Activated CD8-positive, alpha-beta memory T cell treated with anti-CD3 and anti-CD28 coated beads, Interleukin-2, amount 50 U/mL, for 1 hour (primary cell): ENCODE measurements around the gene KCNN4.

ENCODE experiments used
- DNase-seq: peaks from one replicate; pipeline ENCODE4 v3.0.0-alpha.2; 2020; ENCODE audit errors: extremely low read depth

KCNN4 gene

DNA sequence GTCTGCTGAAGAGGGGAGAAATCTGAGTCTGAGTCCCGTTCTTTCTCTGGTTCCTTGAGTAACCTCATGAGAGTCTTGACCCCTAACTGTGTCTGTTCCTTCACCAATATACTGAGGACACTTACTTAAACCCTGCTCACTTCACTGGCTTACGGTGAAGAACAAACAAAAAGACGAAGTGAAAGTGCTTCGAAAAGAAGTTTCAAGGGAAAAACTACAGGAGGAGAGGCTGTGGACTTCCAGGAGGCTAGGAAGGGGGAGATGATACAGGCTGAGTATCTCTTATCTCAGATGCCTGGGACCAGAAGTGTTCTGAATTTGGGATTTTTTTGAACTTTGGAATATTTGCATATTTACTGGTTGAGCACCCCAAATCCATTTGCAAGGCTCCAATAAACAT lies 32.1 kb downstream of the KCNN4 start:
- no peak for DNase-seq

DNA sequence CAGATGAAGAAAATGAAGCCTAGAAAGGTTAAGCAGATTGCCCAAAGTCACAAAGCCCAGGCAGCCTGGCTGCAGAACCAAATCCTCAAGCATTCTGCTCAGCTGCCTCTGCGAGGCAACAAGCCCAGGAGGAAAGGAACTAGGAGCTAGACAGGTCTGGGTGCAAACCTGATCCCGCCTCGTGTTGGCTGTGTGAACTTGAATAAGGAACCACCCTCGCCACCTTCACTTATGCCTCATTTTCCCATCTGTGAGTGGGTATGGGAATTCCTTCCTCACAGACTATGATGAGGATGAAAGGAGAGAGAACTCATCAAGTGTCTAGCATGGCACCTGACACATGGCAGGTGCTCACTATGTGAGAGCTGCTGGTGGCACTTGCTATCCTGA lies 32.6 kb downstream of the KCNN4 start:
- no peak for DNase-seq

DNA sequence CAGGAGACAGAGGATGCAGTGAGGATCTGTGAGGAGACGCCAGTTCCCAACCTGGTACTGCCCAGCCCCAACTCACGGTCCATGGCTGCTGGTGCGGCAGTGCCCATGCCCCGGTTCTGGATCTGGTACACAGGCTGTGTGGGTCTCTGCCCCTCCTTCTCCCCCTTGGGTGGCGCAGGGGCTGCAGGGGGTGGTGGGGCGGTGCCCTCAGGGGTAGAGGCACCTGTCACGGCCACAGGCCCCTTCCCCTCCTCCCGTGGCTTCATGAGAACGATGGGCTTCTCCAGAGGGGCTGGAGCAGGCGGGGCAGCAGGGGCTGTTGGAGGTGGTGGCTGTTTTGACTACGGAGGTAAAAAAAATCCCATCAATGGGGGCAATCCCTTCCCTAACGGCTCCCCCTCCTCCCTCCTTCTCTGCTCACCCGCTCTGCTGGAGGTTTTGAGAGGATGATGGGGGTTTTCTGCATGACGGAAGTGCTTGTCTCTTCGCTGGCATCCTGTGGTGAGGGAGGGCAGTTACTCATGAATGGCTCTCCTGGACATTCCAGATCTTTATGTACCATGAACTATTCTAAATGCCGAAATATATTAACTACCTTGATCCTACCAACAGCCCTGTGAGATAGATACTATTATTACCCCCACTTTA lies 33.1 kb downstream of the KCNN4 start:
- no peak for DNase-seq

DNA sequence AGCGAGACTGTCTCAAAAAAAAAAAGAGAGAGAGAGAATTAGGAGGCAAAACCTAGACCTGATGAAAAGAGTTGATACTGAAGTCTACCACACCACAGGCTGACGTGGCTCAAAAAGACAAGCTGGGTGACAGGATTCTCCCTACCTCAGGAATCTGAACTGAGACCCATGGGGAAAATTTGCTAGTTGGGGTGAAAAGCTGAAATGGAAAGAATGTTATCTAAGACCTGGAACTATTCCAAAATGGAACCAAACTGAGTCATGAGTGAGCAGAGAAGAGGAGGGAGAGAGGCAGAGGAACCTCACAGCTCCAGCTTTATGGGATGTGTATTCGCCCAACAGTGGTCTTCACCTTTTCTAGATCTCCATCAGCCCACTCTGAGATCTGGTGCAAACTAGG lies 37.7 kb downstream of the KCNN4 start:
- no peak for DNase-seq

DNA sequence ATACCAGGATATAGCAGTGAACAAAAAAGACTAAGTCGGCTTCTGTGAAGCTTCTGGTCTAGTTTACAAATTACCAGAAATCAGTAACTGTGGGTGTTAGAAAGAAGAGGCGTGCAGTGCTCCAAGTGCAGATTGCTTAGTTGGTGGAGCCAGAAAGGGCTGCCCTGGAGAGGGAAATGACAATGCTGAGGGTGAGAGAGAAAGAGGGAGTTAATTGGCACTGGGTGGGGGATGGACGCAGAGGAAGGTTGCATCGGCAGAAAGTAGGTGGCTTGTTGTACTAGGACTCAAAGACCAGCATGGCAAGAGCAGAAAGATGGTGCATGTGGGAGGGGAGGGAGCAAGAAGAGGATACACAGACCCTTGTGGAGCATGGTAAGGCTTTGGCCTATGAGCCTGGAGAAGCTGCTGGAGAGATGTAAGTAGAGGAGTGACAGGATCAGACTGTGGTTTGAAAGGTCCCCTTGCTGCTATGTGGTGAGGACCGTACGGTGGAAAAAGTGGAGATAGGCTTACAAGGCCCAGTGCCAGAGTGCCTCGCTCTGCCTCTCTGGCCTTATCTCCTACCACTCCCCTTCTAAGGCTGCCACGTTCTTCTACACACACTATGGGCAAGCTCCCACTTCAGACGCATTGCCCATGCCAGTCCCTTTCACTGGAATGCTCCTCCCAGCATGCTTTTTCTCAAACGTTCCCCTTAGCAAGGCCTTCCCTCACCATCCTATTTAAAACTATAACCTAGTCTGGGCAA lies 39.5 kb downstream of the KCNN4 start:
- DNase-seq: no peak

DNA sequence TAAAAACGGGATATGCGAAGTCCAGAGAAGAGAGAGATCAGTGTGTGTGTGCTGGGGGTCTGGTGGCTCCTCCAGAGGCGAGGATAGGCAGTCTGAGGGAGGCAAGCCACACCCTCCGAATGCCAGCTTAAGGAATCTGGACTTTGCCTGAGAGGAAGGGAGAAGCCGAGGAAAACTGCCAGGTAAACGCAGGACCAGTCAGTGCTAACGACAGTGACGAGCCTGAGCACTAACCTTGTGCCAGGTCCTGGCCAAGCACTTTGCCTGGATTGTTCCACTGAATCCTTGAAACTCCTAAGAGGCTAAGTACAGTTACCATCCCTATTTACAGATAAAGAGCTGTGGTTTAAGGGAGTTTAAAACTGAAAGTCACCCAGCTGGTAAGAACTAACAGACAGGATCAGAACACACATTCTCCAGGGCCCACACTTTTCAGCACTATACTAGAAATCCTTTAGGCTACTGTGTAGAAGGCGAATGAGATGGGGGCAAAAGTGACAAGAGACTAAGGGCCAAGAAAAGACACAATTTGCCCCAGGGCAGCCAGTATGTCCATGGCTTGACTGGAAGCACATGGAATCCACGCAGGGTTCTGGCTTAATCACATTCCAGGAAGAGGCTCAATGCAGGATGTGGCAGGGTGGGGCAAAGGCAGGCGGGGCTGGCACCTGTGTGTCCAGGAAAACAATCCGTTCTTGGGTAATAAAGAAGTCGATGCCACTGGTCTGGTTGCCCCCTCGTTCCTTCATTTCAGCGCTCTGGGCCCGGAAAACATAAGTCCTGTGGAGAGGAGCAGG lies 41.1 kb downstream of the KCNN4 start:
- DNase-seq: no peak

DNA sequence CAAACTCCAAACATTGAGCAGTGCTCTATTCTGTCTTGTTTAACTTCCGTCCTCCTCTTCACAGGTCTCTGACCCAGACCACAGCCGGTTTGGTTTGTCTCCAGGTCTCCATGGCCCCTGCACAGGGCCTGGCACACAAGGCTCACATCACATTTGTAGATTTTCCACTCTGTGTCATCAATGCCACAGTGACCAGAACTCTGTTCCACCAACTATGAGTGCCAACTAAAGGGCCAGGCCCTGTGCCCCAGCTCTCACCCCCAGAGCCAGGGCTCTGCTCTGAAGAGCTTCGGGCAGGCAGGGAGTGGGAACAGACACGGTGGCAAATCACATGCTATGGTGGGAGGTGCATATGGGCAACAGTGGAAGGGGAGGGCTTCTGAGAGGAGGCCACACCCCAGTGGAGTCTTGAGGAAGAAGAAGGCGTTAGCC lies 42.0 kb downstream of the KCNN4 start:
- no peak for DNase-seq

DNA sequence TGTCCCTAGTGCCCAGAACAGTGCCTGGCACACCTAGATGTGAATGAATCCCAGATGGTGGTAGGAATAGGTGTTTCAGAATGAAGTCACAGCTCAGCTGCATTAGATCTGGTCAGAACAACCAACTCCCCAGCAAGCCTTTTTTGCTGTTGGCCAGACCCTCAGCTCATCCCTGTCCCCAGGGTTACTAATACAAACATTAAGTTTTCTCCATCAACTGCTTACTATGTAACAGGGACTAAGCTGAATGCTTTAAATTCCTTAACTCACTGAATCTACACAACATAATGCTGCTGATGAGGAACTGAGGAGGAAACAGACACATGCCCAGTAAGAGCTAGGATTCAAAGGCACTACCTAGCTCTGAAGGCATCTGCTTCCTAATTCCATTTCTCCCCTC lies 44.8 kb downstream of the KCNN4 start:
- DNase-seq: no peak

DNA sequence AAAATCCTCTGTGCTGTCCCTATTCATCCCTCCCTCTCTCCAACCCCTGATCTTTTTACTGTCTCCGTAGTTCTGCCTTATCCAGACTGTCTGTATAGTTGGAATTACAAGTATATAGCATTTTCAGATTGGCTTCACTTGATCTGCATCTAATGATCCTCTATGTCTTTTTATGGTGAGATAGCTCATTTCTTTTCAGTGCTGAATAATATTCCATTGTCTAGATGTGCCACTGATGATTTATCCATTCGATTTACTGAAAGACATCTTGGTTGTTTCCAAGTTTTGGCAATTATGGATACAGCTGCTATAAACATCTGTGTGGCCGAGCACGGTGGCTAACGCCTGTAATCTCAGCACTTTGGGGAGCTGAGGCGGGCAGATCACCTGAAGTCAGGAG lies 45.8 kb downstream of the KCNN4 start:
- DNase-seq: no peak

DNA sequence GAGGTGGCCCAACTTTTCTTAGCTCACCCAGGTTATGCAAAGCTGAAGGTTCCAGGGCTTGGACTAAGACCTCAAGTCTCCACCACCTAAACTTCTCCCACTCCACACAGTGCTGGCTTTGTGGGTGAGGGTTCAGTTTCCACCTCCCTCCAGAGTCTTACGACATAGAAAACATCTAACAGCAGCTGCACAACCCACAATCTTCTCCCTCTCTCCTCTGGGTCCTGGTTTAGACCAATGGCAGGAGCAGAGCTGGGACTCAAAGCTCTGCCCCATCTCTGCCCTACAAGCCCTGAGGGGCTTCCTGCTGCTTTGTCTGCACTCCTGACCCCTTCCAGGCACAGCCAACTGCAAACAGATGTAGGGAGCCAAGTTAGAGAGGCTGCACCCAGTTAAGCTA lies 48.9 kb downstream of the KCNN4 start:
- no peak for DNase-seq

DNA sequence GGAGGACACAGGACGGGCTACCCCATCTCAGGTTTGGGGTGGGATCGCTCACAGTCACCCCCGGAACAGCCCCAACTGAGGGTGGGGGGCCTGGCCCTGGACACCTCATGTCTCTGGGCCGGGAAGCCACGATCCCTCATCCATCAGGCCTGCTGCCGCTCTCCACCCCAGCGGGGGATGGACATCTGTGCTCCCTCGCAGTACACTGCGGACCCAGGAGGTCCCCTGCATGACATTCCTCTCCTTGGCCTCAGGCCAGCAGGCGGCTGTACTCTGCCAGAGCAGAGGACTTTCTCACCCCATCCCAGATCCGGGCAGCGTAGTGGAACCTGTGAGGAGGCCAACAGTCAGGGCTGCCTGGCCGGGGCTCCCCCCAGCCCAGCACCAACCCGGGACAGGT lies 49.4 kb downstream of the KCNN4 start:
- no peak for DNase-seq

DNA sequence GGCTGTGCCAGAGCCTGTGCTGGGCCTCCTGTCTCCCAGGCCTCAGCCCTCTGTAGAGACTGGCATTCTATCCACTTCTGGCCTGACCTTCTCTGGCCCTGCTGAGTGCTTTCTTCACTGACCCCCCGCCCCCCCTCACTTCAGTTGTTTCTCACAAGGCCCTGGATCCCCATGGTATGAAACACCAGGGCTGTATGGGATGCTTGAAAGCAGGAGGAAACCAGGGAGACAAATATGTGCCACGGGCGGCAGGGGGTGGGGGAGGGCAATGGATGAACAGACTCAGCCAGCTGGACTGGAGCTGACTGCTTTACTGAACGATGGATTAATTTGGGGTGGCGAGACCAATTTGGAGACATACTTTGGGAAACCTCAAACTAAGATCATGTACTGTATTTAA lies 50.9 kb downstream of the KCNN4 start:
- DNase-seq: no peak

DNA sequence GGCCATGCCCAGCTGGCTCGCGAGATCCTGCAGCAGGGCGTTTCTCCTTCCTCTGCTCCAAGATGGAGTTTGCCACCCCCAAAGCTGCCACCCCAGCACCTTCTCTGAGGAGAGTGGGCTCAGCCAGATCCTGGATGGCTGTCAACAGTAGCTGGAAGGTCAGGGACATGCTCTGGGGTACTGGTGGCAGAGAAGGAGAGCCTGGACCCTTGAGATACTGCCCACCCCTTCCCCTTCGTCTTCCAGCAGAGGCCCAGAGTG lies 53.2 kb downstream of the KCNN4 start:
- no peak for DNase-seq

DNA sequence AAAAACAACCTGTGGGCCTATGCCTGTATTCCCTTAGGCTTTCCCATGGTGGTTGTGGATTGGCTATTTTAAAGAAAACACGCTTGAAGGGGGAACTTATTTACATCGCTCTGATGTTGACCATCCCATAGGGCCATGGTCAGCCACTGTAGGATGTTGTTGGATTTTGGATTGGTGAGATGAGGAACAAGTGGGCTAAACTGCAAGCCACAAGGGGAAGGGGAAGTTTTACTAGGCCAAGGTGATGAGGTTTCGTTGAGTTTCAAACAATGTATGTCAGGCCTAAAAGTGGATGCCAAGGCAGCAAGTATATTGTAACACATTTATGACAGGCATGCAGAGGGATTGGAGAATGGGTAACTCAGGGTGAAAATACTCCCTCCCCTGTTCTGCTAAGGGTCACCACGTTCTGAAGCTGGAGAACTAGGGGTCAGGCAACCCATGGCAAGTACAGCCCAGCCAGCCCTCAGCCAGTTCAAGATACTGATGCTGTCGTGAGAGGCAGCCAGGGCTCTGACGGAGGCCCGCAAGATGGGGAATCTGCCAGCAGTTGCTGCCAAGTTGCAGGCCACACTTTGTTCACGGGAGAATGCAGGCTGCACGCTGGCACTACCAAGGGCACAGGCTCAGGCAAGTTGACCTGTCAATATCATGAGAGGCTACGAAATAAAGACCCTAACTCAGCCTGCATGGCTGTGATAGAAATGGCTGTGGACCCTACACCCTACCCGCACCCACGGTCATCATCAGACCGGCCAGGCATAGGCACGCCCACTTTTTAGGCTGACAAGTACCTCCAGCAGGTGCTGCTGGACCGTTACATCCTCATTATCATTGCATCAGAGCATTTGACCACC lies 53.8 kb downstream of the KCNN4 start:
- no peak for DNase-seq

DNA sequence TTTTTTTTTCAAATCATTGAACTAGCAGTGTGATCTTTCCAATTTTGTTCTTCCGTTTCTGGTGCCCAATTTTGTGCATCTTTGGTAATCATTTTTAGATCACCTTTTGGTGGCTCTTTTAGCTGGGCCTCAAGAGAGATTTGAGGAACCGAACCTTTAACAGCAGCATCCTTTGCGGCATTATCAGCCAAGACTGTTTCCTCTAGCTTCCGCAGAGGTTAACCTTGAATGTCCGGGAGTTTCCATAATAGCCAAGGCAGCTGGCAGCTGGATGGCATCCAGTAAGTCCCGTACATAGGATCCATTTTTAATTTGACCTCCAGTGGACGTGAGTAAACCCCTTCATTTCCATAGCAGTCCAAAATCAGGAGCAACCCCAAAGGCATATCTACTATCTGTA lies 55.3 kb downstream of the KCNN4 start:
- DNase-seq: no peak

DNA sequence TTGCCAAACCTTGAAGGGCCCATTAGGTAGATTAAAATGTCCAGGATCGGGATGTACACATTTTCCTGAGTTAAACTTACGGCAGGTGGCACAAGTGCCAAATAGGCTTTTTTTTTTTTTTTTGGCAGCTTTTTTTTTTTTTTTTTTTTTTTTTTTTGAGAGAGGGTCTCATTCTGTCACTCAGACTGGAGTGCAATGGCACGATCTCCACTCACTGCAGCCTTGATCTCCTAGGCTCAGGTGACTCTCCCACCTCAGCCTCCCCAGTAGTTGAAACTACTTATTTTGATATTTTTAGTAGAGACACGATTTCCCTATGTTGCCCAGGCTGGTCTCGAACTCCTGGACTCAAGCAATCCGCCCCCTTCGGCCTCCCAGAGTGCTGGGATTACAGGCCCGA lies 55.9 kb downstream of the KCNN4 start:
- DNase-seq: no peak

DNA sequence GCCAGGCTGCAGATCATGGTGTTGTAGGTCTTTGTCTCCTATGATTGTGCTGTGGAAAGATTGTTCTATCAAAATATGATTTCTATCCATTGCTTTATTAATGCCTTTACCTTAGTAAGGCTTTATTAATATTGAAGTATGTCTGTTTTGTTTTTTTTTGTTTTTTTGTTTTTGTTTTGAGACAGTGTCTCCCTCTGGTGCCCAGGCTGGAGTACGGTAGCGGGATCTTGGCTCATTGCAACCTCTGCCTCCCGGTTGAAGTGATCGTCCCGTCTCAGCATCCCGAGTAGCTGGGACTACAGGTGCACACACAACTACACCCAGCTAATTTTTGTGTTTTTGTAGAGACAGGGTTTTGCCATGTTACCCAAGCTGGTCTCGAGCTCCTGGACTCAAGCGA lies 57.2 kb downstream of the KCNN4 start:
- DNase-seq: no peak

DNA sequence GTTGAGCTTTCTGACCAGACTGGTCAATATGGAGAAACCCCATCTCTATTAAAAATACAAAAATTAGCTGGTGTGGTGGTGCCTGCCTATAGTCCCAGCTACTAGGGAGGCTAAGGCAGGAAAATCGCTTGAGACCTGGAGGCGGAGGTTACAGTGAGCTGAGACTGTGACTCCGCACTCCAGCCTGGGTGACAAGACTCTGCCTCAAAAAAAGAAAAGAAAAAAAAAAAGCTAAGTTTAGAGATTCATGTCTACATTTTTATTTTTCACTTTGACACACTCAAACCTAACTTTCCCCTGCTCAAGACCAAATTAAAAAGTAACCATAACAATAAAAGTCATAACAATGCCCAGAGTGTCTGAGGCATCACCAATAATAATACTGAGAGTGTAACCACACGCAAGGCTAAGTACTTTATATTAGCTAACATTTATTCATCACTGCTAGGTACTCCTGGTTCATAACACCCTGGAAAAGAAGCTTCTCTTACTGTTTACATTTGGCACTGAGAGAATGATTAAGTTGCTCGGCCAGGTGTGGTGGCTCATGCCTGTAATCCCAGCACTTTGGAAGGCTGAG lies 59.2 kb downstream of the KCNN4 start:
- no peak for DNase-seq

DNA sequence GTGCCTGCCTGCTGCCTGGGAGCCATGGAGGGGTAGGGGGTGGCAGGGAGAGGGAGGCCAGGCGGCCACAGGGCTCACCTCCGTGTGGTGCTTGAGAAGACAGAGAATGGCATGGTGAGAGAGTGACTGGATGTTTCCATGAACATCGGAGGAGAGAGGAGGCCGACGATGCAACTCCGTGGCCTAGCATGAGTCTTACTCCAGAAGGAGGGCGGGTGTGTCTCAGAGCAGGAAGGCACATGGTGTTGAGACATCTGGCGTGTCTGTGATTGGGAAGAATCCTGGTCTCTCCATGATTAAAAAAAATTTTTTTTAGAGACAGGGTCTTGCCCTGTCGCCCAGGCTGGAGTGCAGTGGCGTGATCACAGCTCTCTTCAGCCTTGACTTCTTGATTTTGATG lies 59.8 kb downstream of the KCNN4 start:
- no peak for DNase-seq

DNA sequence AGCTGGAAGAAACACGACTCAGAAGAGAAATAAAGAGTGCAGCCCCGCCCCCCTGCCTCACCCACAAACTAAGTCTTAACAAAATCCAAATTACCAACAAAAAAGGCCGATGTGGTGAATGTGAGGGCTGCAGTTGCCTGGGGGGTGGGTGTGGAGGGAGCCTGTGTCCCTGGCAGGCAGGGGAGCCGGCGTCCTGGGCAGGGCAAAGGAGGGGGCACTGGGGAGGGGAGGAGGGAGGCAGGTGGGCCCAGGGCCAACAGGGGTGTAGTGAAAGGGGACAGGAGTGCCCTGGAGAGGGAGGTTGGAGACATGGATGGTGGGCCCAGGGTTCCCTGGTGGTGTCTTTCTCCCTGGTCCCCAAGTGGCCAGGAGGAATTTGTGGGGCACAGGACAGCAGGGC lies 60.9 kb downstream of the KCNN4 start:
- DNase-seq: no peak

DNA sequence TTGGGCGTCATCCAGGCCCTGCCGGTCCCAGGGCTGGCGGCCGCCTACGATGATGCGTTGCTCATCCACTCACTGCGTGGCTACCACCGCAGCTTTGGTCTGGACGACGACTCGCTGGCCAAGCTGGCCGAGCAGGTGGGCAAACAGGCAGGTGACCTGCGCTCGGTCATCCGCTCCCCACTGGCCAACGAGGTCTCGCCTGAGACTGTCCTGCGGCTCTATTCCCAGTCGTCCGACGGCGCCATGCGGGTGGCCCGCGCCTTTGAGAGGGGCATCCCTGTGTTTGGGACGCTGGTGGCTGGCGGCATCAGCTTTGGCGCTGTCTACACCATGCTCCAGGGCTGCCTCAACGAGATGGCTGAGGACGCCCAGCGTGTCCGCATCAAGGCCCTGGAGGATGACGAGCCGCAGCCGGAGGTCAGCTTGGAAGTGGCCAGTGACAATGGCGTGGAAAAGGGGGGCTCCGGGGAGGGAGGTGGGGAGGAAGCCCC lies 61.4 kb downstream of the KCNN4 start:
- no peak for DNase-seq
